ENCODE data around the gene RFT1.
"Not testable (repeated sequence)": the region's sequence is repeated elsewhere in the genome, so short reads cannot be mapped to it uniquely, and the experiment has no call there.

Gene RFT1

GRCh38 chr3:53056442-53056841 lies 73.8 kb downstream of the RFT1 start:
- H3K9ac ChIP-seq (ENCODE audit: low read length) = no peak overlapping the region
- no peaks in the 10 kb centered on the region for H3K79me2 ChIP-seq (ENCODE audit: insufficient read depth, low read length)
- TF ChIP-seq, protein P1, sequence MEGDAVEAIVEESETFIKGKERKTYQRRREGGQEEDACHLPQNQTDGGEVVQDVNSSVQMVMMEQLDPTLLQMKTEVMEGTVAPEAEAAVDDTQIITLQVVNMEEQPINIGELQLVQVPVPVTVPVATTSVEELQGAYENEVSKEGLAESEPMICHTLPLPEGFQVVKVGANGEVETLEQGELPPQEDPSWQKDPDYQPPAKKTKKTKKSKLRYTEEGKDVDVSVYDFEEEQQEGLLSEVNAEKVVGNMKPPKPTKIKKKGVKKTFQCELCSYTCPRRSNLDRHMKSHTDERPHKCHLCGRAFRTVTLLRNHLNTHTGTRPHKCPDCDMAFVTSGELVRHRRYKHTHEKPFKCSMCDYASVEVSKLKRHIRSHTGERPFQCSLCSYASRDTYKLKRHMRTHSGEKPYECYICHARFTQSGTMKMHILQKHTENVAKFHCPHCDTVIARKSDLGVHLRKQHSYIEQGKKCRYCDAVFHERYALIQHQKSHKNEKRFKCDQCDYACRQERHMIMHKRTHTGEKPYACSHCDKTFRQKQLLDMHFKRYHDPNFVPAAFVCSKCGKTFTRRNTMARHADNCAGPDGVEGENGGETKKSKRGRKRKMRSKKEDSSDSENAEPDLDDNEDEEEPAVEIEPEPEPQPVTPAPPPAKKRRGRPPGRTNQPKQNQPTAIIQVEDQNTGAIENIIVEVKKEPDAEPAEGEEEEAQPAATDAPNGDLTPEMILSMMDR (IDR thresholded peaks at IDR 0.05; ENCODE audit: insufficient read depth, low read length, poor library complexity, severe bottlenecking) = no peak
- no peak for TF ChIP-seq EZH2phosphoT487 (conservative IDR thresholded peaks at IDR 0.05; ENCODE audit: low read length)

GRCh38 chr3:53054233-53054632 lies 76.0 kb downstream of the RFT1 start:
- not testable (repeated sequence) for H2AFZ ChIP-seq (ENCODE audit: low read depth, low read length, severe bottlenecking); H3K9me3 ChIP-seq (ENCODE audit: insufficient read depth, low read length); H3K9ac ChIP-seq (ENCODE audit: low read length); H3K9me2 ChIP-seq (replicated peaks; ENCODE audit: insufficient read depth, low read length); H3K36me3 ChIP-seq (ENCODE audit: low read length); H4K20me1 ChIP-seq (ENCODE audit: low read depth, low read length); H3K27me3 ChIP-seq (ENCODE audit: low read length); H3K4me2 ChIP-seq (ENCODE audit: low read depth, low read length, poor library complexity, severe bottlenecking); H3K79me2 ChIP-seq (ENCODE audit: insufficient read depth, low read length); H3K27ac ChIP-seq (ENCODE audit: low read depth, low read length); H3F3A ChIP-seq (ENCODE audit: insufficient read depth); H3K4me3 ChIP-seq (ENCODE audit: insufficient read depth, low read length, poor library complexity, severe bottlenecking)

More at GRCh38 chr3:53056442-53056841, 73.8 kb downstream of the RFT1 start:
- Histone ChIP-seq H3K4me2 (ENCODE audit: low read depth, low read length, poor library complexity, severe bottlenecking) (no peak overlapping the region), H2AFZ (ENCODE audit: low read depth, low read length, severe bottlenecking) (no peak overlapping the region), H3K36me3 (ENCODE audit: low read length) (no peaks in the 10 kb centered on the region), H3K9me2 (replicated peaks; ENCODE audit: insufficient read depth, low read length) (no peaks in the 10 kb centered on the region), H3K4me3 (ENCODE audit: insufficient read depth, low read length, poor library complexity, severe bottlenecking) (no peak overlapping the region), H3F3A (ENCODE audit: insufficient read depth) (no peaks in the 10 kb centered on the region), H4K20me1 (ENCODE audit: low read depth, low read length) (no peaks in the 10 kb centered on the region), H3K27ac (ENCODE audit: low read depth, low read length) (no peak overlapping the region), H3K9me3 (ENCODE audit: insufficient read depth, low read length) (no peaks in the 10 kb centered on the region), H3K27me3 (ENCODE audit: low read length) (no peaks in the 10 kb centered on the region)

DNA sequence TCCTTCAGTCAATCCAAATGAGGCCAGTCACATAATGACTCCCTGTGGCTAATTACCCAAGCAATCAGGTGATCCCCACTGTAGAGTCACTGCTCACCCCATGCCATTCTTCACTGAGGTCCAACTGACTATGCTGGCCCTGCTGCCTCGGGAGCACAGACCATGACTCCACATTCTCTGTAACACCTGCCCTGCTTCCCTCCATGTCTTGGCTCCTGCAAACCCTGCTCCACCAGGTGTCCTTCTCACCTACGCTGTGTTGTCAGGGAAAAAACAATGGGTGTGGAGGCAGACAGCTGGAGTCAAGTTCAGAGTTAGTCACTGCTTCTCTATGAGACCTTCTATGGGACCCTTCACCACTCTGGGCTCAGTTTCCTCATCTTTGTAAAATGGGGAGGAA lies 78.3 kb downstream of the RFT1 start:
- Histone ChIP-seq H3K27me3 (ENCODE audit: low read length) (no peaks in the 10 kb centered on the region), H3K9ac (ENCODE audit: low read length) (no peak overlapping the region), H3K9me3 (ENCODE audit: insufficient read depth, low read length) (no peaks in the 10 kb centered on the region), H3K4me3 (ENCODE audit: insufficient read depth, low read length, poor library complexity, severe bottlenecking) (no peak overlapping the region), H3F3A (ENCODE audit: insufficient read depth) (peaks cover 11% of the 10 kb centered on the region), H2AFZ (ENCODE audit: low read depth, low read length, severe bottlenecking) (no peak overlapping the region), H3K36me3 (ENCODE audit: low read length) (no peaks in the 10 kb centered on the region), H4K20me1 (ENCODE audit: low read depth, low read length) (no peaks in the 10 kb centered on the region), H3K27ac (ENCODE audit: low read depth, low read length) (no peak overlapping the region), H3K79me2 (ENCODE audit: insufficient read depth, low read length) (no peaks in the 10 kb centered on the region), H3K9me2 (replicated peaks; ENCODE audit: insufficient read depth, low read length) (no peaks in the 10 kb centered on the region), H3K4me2 (ENCODE audit: low read depth, low read length, poor library complexity, severe bottlenecking) (no peak overlapping the region)
- TF ChIP-seq, protein P1 (IDR thresholded peaks at IDR 0.05; ENCODE audit: insufficient read depth, low read length, poor library complexity, severe bottlenecking) = no peak
- no peak for TF ChIP-seq EZH2phosphoT487 (conservative IDR thresholded peaks at IDR 0.05; ENCODE audit: low read length)

DNA sequence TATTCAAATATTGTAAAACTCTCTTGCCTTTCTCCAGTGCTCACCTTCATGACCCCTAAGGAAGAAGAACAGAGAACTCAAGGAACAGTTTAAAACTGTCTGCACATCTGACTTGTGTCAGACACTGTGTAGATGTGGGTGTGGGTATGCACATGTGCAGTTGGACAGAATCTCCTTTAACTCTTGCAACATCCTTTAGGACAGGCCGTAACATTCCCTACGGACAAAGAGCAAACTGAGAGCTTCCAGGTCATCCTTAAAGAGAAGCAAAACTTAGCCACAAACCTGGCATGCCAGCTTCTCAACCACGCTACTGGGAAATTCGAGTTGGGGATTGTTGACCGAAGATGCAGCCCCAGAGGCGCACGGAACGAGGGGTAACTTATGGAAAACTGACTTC lies 80.2 kb downstream of the RFT1 start:
- Histone ChIP-seq H3K9me3 (ENCODE audit: insufficient read depth, low read length) (no peaks in the 10 kb centered on the region), H4K20me1 (ENCODE audit: low read depth, low read length) (no peaks in the 10 kb centered on the region), H3K27ac (ENCODE audit: low read depth, low read length) (no peak overlapping the region), H3K79me2 (ENCODE audit: insufficient read depth, low read length) (no peaks in the 10 kb centered on the region), H3F3A (ENCODE audit: insufficient read depth) (peaks cover 11% of the 10 kb centered on the region), H3K9me2 (replicated peaks; ENCODE audit: insufficient read depth, low read length) (no peaks in the 10 kb centered on the region), H3K4me2 (ENCODE audit: low read depth, low read length, poor library complexity, severe bottlenecking) (no peak overlapping the region), H3K36me3 (ENCODE audit: low read length) (no peaks in the 10 kb centered on the region), H3K4me3 (ENCODE audit: insufficient read depth, low read length, poor library complexity, severe bottlenecking) (no peak overlapping the region), H2AFZ (ENCODE audit: low read depth, low read length, severe bottlenecking) (no peak overlapping the region), H3K27me3 (ENCODE audit: low read length) (no peaks in the 10 kb centered on the region), H3K9ac (ENCODE audit: low read length) (no peak overlapping the region)
- TF ChIP-seq, protein P1 (IDR thresholded peaks at IDR 0.05; ENCODE audit: insufficient read depth, low read length, poor library complexity, severe bottlenecking) = no peak
- TF ChIP-seq EZH2phosphoT487 (conservative IDR thresholded peaks at IDR 0.05; ENCODE audit: low read length) = no peak
